GM13977 (cell line): ENCODE measurements around the gene RBFOX2.

Experiments used
- DNase-seq: peaks from one replicate; pipeline ENCODE4 v3.0.0; 2012; ENCODE audit warnings: low spot score
- CTCF ChIP-seq: IDR thresholded peaks from 2 replicates; pipeline ENCODE4 v1.5.1; 2012; ENCODE audit warnings: mild to moderate bottlenecking, control low read depth; ENCODE audit not compliant: insufficient read depth; ENCODE audit errors: extremely low read depth, missing control alignments
- in situ Hi-C: fragments of 300-500 bp; cut with MboI; formaldehyde crosslinking; loops from one replicate; pipeline ENCODE4 v1.12.0; 2022; ENCODE audit warnings: low sequenced_read_pairs, low pct_unique_long_range_greater_than_20kb, mixed read lengths, inconsistent platforms; ENCODE audit not compliant: unreplicated experiment

Gene RBFOX2

GRCh38 chr22:35955546-35955945, 73.1 kb downstream of the RBFOX2 start:
- no peak for TF ChIP-seq CTCF
- DNase-seq = no peak
- in situ Hi-C loops = no loop called here

GRCh38 chr22:35952576-35952975, 76.0 kb downstream of the RBFOX2 start:
- in situ Hi-C loops = no loop called here
- TF ChIP-seq CTCF = no peak
- no peak for DNase-seq

- no peak for DNase-seq
- TF ChIP-seq CTCF = no peak
- in situ Hi-C loops = no loop called here
Observed at GRCh38 chr22:35950262-35950661, 78.4 kb downstream of the RBFOX2 start.

GRCh38 chr22:35949243-35949642, 79.4 kb downstream of the RBFOX2 start:
- in situ Hi-C loops = no loop called here
- TF ChIP-seq CTCF = no peak
- no peak for DNase-seq

GRCh38 chr22:35947794-35948425, 80.7 kb downstream of the RBFOX2 start:
- no peak for DNase-seq
- TF ChIP-seq CTCF = no peak
- in situ Hi-C loops = no loop called here

- TF ChIP-seq CTCF = no peak
- no peak for DNase-seq
- in situ Hi-C loops = no loop called here
Observed at GRCh38 chr22:35944458-35944857, 84.2 kb downstream of the RBFOX2 start.
